Activated T-helper 9 cell treated with anti-CD3 and anti-CD28 coated beads, Interleukin-2, amount 50 U/mL, for 16 hours (primary cell): Measurements from ENCODE around the gene BFAR.
A peak's percentile ranks its signal among the peaks of the same experiment; 100 is the strongest.
"Not testable (repeated sequence)": the region's sequence is repeated elsewhere in the genome, so short reads cannot be mapped to it uniquely, and the experiment has no call there.

Experiments used
- DNase-seq: peaks from one replicate; pipeline ENCODE4 v3.0.0-alpha.2; 2020; ENCODE audit warnings: low read depth

The BFAR gene, protein sequence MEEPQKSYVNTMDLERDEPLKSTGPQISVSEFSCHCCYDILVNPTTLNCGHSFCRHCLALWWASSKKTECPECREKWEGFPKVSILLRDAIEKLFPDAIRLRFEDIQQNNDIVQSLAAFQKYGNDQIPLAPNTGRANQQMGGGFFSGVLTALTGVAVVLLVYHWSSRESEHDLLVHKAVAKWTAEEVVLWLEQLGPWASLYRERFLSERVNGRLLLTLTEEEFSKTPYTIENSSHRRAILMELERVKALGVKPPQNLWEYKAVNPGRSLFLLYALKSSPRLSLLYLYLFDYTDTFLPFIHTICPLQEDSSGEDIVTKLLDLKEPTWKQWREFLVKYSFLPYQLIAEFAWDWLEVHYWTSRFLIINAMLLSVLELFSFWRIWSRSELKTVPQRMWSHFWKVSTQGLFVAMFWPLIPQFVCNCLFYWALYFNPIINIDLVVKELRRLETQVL

DNA sequence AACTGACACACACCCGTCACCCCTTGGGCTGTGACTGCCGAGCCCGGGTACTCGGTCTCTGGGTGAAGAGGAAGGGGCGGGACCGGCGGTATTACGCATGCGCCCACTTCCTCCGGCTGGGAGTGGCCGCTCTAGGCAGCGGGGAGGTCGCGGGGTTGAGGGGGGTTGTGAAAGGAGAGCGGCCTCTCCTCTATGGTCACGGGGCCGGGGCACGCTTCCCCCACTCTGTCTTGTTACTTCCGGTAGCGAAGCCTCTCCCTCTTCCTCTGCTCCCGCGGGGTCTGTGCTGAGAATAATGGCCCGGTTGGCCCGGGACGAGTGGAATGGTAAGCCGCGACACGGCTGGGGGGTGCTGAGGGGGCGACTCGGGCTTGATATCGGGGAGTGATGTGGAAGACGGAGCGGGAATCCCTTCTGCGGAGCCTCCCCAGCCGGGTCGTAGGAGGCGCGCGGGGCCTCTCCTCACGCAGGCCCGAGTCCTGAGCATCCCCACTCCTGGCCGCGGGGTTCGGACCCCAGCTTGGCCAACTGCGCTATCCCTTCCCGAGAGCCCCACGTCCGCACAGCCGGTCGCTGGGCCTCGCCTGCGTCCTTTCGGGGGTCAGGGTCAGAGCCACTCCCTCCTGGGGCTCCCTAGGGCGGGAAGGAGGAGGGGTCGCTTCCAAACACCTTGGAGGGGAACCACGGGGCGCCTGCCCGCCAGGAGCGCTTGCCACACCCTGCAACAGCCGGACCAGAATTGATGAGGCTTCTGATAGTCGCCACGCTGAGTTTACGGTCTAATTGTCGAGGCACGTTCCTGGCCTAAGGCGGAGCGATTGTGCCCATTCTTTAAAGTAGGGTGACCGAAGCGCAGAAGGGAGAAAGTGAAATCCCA is at the start of gene BFAR:
BFAR (plus strand) TSS at position 259 of the 877 bp plus-strand sequence. CDS start 11,396 bp downstream, outside the sequence.
- peak; percentile 99 for DNase-seq

DNA sequence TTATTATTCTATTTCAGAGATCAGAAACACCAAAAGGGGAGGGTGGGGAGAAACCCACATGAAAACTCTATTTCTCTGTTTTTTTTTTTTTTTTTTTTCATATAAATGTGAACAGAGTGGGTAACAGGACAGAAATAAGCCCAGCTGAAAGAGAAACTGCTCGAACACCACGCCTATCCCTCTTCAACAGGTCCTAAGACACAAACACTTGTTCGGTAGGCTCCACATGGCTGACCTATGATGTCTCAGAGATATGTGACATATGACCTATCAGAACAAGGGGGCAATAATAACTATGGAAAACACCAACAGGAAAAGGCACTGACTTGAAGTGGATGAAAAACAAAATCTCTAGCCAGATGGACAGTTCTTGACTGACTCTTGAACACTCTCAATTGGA is 47.5 kb upstream of the BFAR start:
- DNase-seq: no peak

DNA sequence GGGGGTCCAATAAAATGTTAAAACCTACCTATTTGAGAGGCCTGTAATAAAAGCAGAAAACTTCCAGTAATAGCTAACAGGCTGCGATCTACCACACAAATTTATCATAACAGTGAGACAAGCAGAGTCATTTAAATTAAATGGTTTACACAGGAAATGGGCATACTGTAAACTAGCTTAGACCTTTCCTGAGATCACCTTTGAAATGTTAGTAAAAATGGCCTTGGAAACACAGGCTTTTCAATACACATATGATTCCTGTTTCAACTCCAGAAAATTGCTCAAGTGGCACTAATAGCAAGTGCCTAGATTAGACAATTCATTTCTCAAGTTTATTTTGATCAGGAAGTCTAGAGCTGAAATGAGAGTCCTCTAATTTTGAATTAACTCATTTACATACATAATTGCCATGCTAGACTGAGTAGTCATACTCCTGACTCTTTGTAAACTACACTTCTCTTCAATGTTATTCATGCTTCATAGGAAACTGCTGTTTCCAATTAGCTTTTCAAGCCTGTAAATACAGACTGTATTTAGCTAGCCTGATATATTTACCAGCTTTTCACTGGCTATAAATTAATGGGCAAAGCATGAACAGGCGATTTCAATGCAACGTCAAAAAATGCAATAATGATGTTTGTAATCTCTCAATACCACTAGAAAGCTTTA is 46.0 kb upstream of the BFAR start:
- no peak for DNase-seq

DNA sequence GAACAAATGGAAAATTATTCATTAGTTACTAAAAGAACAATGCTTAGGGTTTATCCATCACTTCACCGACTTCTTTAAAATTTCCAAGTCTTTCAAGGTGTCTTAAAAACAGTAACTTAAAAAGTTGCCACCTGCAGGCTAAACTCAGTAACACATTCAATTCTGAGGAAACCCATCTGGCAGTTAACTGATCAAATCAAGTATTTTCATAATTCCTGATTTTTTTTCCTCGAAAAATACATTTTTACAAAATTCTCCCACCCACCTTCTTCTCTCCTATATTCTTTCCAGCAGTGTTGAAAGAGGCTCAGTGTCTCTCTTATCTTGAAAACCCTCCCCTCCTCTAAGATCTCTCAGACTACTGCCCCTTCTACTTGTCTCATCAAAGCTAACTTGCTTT is 32.6 kb upstream of the BFAR start:
- no peak for DNase-seq

DNA sequence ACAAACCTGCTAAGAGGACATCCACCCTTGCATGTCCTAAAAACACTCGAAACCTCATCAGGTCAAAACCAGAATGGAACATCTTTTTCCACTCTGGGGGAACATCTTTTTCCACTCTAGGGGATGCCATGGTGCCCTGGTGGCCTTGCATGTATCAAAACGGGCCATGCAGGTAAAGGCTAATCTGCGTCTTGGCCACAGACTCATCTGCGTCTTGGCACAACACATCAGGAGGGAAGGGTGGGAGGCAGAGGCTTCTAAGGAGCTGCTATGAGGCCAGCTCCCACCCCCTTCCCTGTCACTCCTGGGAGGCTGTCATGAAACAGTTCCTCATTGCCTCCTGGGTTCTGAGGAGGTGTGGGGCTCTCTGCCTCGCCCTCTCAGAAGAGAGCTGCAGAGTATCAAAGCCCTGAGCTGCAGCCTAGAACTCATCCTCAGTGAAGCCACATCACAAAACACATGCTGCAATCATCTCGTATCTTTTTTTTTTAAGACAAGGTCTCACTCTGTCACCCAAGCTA is 30.2 kb upstream of the BFAR start:
- DNase-seq: no peak

DNA sequence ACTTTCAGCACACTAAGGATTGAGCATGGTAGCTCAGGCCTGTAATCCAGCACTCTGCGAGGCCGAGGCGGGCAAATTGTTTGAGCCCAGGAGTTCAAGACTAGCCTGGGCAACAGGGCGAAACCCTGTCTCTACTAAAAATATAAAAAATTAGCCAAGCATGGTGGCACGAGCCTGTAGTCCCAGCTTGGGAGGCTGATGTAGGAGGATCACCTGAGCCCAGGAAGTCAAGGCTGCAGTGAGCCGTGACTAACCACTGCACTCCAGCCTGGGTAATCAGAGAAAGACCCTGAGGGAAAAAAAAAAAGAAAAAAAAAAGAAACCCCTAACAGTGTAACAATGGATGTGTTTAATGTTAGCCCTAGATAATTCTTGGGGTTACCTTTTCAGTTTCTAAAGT is 26.6 kb upstream of the BFAR start:
- DNase-seq: no peak

DNA sequence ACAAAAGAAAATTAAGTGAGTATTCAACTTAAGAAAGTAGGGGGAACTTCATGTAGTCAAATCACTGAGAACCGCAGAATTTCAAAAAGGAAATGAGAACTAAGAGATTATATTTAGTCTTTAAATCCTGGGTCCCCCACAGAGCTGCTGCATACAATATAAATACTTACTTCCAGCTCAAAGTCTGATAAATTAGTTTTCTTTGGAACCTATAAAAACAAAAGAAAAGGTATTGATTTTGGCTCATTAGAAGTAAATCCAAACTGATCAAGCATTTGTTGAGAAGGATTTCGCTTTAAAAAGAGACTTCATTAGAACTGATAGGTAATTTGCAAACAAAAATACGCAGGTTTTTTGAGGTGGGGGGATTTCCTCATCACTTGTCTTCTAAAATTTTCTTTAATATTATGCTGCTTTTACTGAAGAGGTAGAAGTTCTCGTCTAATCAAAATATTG is 24.6 kb upstream of the BFAR start:
- DNase-seq: no peak

DNA sequence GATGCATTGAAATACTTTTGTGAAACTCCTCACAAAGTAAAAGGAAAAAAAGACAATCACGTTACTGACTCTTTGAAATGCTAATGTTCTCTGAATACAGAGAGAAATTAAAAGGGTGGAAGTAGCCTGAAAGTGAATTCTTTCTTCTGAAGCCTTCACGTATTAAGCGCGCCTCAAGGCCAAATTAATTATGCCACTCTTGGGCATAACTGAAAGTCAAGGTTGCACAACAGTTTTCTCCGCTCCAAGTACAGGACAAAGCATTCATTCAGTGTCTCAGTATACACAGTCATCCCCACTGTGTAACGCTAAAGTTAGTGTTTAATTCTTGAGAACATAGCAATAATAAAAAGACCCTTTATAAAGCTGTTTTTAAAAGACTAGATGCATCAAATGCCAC is 24.1 kb upstream of the BFAR start:
- no peak for DNase-seq

DNA sequence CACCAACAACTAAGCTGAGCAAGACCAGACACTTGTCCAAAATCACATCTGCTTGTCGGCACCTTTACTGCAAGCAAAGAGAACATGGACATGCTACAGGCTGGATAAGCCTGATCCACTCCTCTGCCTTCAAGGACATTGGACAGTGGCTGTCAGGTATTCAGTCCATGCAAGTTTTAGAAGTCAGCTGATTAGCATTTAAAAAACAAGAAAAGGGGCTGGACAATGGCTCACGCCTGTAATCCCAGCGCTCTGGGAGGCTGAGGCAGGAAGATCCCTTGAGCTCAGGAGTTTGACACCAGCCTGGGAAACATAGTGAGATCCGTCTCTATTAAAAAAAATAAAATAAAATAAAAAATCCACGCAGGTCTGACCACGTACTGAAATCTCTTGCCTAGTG is 23.0 kb upstream of the BFAR start:
- DNase-seq: no peak

DNA sequence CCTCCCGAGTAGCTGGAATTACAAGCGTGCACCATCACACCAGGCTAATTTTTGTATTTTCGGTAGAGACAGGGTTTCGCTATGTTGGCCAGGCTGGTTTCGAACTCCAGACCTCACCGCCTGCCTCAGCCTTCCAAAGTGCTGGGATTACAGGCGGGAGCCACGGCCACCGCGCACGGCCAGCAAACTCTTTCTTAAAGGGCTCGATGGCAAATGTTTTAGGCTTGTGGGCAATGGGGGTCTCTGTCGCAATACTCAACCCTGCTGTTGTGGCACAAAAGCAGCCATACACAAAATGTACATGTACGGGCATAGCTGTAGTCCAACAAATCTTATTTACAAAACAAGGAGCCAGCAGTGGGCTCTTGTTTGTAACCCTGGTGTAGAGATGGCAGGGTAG is 21.1 kb upstream of the BFAR start:
- DNase-seq: no peak

DNA sequence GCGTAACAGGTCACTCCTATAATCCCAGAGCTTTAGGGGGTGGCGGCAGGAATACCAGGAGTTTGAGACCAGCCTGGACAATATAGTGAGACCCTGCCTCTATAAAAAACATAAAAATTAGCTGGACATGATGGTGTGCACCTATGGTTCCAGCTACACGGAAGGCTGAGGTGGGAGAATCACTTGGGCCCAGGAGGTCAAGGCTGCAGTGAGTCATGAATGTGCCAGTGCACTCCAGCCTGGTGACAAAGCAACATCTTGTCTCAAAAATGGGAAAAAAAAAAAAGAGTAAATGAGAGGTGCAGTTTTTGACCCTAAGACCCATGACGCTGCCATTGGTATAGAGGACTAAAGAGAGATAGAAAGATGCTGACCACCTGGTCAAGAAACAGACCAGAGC is 18.8 kb upstream of the BFAR start:
- no peak for DNase-seq

DNA sequence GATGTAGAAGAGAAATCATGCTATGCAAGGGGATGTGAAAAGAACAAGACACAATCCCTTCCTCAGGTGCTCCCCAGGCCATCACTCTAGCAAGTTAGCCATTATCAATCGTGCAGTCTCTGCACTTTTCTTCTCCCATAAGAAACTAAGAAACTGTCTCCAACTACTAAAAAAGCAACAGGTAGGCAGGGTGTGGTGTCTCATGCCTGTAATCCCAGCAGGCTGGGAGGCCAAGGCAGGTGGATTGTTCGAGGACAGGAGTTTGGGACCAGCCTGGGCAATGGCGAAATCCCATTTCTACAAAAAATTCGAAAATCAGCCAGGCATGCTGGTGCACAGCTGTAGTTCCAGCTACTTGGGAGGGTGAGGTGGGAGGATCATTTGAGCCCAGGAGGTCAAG is 16.5 kb upstream of the BFAR start:
- DNase-seq: no peak

DNA sequence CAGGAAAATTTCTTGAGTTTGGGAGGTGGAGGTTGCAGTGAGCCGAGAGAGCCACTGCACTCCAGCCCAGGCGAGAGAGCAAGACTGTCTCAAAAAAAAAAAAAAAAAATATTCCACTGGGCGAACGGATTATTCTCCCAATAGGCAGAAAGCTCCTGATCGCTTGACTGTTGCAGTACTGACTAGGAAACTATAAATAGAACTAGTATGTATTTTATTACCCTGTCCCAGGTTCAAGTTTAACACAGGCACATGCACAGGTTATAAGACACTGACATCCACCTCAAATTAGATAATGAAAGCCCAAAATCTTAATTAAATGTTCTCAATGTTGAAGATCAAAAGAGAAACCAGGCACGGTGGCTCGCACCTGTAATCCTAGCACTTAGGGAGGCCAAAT is 14.2 kb upstream of the BFAR start:
- DNase-seq: no peak

DNA sequence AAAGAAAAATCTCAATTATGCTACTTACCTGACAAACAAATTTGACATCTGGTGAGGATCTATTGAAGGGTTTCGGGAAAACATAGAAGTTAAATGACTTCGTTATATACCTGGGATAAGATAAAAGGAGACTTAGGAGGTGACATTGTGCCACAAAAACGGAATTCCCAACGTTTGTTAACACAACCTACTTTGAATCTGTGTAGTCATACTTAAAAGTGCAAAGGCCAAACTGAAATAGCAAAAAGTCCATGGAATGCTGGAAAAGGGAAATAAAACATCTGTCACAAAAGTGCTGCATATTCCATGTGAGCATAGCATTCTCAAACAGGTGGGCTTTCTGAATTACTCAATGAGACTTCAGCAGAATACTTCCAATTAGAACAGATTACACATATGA is 5.7 kb upstream of the BFAR start:
- no peak for DNase-seq

DNA sequence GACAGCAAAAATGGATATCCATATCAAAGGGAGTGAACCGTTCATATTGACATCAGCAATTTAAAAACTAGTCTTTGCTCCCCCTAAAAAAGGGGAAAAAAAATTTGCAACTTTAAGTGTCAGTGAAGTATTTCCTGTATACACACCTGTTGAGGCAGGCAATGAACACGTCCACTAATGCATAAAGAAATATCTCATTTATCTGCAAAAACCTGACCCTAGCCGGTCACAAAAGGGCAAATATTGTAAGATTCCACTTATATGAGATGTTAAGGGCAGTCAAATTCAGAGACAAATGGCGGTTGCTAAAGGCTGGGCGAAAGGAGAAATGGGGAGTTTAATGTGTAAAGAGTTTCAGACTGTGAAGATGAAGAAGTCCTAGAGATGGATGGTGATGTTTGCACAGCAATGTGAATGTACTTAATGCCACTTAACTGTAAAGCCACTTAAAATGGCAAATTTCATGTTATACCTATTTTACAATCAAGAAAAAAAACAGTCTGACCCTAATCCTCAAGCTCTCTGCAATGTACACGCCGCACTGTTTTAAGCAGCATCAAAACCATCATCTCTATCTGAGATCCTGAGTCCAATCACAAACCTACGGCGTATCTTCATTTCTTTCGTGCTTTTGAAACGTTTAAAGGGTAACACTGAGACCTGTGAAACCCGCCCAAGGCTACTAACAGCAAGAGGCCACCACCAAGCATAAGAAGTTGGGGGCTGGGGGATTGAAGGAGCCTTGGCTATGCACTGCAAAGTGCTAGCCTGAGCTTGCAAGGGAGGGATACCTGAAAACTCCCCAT is 3.7 kb upstream of the BFAR start:
- no peak for DNase-seq

DNA sequence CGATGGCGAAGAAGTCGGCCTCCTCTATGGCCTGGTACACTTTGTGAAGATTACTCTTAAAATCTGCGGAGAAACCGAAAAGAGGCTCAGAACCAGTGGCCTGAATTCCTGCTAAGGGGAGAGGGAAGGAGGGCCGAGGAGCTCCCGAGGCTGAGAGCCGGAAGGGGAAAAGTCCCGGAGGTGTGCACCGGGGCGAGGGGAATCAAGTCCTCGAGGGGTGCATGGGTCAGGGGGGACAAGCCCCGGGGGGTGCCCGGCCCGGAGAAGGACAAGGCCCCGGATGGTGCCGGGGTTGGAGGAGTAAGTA is 3.2 kb upstream of the BFAR start:
- no peak for DNase-seq

DNA sequence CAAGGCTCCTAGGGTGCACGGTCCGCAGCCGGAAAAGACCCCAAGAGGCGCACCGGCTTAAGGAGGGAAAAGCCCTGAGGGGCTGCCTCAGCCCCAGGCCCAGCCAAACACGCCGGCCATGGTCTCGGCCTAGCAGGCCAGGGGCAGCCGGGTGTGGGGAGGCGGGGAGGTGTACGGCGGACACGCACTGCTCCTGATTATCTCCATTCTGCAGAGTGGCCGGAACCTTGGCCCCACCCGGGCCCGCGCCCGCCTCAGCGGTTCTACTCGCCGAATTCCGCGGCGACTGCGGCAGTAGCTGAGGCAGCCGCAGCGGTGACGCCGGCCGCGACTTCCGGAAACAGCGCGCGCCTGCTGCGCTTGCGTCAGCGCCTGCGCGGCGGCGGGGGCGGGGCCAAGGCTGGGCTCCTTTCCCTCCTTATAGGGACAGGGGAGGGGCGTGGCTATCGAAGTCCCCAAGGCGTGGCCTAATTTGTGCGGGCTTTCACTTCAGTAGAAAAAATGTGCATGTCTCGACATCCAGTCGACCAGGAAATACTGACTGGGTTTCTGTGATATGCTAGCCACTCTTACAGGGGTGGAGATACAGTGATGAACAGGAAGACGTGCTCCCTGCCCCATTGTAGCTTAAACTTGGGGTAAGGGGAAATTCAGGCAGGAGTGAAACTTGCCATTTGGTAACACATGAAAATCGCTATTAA is 2.7 kb upstream of the BFAR start, which contains the start of gene PARN:
PARN (minus strand) TSS at position 342 of the 701 bp plus-strand sequence; CDS start at position 207, 135 bp downstream.
- DNase-seq: peak; percentile 96

DNA sequence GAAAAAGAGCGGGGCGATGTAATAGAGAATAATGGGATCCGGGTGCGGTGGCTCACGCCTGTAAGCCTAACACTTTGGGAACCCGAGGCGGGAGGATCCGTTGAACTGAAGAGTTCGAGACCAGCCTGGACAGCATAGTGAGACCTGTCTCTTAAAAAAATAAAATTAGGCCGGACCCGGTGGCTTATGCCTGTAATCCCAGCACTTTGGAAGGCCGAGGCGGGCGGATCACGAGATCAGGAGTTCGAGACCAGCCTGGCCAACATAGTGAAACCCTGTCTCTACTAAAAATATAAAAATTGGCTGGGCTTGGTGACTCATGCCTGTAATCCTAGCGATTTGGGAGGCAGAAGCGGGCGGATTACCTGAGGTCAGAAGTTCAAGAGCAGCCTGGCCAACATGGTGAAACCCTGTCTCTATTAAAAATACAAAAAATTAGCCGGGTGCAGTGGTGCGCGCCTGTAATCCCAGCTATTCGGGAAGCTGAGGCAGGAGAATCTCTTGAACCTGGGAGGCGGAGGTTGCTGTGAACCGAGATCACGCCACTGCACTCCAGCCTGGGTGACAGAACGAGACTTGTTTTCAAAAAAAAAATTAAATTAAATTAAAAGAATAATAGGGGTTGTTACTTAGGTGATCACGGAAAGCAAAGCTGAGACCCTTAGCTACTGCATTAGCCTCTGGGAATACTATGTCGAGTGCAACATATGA is 2.0 kb upstream of the BFAR start:
- DNase-seq: not testable (repeated sequence)

DNA sequence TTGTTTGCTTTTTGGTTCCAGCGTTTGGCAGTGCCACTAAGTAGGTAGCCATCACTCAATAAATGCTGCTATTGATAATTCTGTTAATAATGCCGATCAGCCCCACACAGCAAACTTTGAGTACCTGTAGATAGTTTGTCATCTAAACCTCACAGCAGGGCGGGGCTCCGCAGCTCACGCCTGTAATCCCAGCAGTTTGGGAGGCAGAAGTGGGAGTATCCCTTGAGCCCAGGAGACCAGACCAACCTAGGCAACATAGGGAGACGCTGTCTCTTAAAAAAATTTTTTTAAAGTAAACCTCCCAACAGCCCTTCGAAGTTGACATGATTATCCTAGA is 1.6 kb downstream of the BFAR start:
- no peak for DNase-seq

DNA sequence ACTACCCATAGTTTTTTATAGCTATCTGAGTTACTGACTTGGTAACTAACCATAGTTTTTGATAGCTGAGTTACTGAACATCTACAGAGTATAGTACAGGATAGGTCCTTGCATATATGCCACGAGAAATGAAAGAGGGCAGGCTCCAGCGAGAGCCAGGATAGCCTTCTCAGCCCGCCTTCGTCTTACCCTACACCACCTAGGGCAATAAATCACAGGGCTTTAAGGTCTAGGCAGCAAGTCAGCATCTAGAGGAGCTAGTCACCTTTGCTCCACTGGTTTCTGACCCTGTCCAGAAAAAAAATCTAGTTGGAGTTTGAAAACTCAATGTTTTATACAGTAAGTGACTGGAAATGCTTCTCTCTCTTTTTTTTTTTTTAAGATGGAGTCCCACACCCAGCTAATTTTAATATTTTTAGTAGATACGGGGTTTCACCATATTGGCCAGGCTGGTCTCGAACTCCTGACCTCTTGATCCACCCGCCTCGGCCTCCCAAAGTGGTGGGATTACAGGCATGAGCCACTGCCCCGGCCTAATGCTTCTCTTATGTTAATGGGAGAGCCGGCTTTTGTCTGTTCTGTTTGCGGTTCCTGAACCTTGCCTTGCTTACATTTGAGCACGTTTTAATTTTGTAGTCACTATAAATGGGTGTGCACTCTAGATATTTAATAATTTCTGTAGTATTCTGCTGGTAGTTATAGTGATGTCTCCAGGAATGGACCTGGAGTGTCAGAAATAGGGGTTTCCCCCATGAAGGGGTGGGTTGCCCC is 2.8 kb downstream of the BFAR start:
- no peak for DNase-seq
